GM12891 (cell line): ENCODE results near the gene WHRN.

Experiments used
- DNase-seq: peaks from one replicate; pipeline ENCODE4 v3.0.0; 2011; ENCODE audit warnings: low spot score; ENCODE audit not compliant: insufficient read length
- FAIRE-seq: peaks from 2 replicates; lab custom pipeline; 2011; peaks lifted over from hg19 to GRCh38; lab: Jason Lieb, UNC
- PAX5 ChIP-seq: IDR thresholded peaks from 2 replicates; pipeline ENCODE4 v1.6.1; 2011; ENCODE audit warnings: low read length, moderate library complexity, mild to moderate bottlenecking; ENCODE audit not compliant: insufficient read depth, severe bottlenecking
- POLR2A ChIP-seq: IDR thresholded peaks from 2 replicates; pipeline ENCODE4 v1.6.1; 2011; ENCODE audit warnings: low read depth, low read length, control low read depth
- POLR2AphosphoS5 ChIP-seq: IDR thresholded peaks from 2 replicates; pipeline ENCODE4 v1.6.1; 2011; ENCODE audit warnings: low read depth, low read length, control low read depth
- POU2F2 ChIP-seq: IDR thresholded peaks from 2 replicates; pipeline ENCODE4 v1.6.1; 2011; ENCODE audit warnings: low read depth, mild to moderate bottlenecking, control low read depth, low read length, moderate library complexity
- SPI1 ChIP-seq: IDR thresholded peaks from 2 replicates; pipeline ENCODE4 v1.6.1; 2011; ENCODE audit warnings: low read depth, low read length, control low read depth
- TAF1 ChIP-seq: IDR thresholded peaks from 2 replicates; pipeline ENCODE4 v1.6.1; 2011; ENCODE audit warnings: low read depth, low read length, control low read depth

The WHRN gene

GRCh38 chr9:114454652-114455051, 50.6 kb downstream of the WHRN start:
- FAIRE-seq: no peak
- no peak for DNase-seq
- TF ChIP-seq POU2F2: no peak

GRCh38 chr9:114452219-114453165, 52.8 kb downstream of the WHRN start:
- TF ChIP-seq TAF1 (no peak), SPI1 (no peak), POLR2AphosphoS5 (no peak), POLR2A (no peak), PAX5 (no peak), POU2F2 (no peak)
- no peak for DNase-seq
- peak; percentile 80 for FAIRE-seq

- DNase-seq (no peak), FAIRE-seq (no peak)
- TF ChIP-seq PAX5: no peak
- TF ChIP-seq POLR2AphosphoS5: no peak
- TF ChIP-seq POLR2A: no peak
- no peak for TF ChIP-seq SPI1
- no peak for TF ChIP-seq TAF1
- no peak for TF ChIP-seq POU2F2
These were observed 53.6 kb downstream of the WHRN start for GRCh38 chr9:114451707-114452031.

- no peak for DNase-seq
- FAIRE-seq: peak; percentile 78
- TF ChIP-seq TAF1 (no peak), POLR2A (no peak), POLR2AphosphoS5 (no peak), POU2F2 (no peak), PAX5 (peak; percentile 77), SPI1 (no peak)
These were observed 54.2 kb downstream of the WHRN start for GRCh38 chr9:114450833-114451706.

- DNase-seq: no peak
- no peak for FAIRE-seq
- TF ChIP-seq POU2F2 (no peak), POLR2AphosphoS5 (no peak), POLR2A (no peak), PAX5 (no peak), SPI1 (no peak), TAF1 (no peak)
These were observed 55.1 kb downstream of the WHRN start for GRCh38 chr9:114450181-114450580.

- DNase-seq (no peak), FAIRE-seq (no peak)
- no peak for TF ChIP-seq PAX5
- TF ChIP-seq POLR2A: no peak
- no peak for TF ChIP-seq POU2F2
- no peak for TF ChIP-seq TAF1
- no peak for TF ChIP-seq SPI1
These were observed 56.0 kb downstream of the WHRN start for GRCh38 chr9:114449236-114449635.

- DNase-seq (no peak), FAIRE-seq (no peak)
- TF ChIP-seq TAF1 (no peak), PAX5 (no peak), POLR2AphosphoS5 (no peak), SPI1 (no peak), POU2F2 (no peak), POLR2A (no peak)
These were observed 56.6 kb downstream of the WHRN start for GRCh38 chr9:114448706-114449105.

- TF ChIP-seq POLR2A: no peak
- no peak for TF ChIP-seq SPI1
- TF ChIP-seq PAX5: no peak
- TF ChIP-seq POU2F2: no peak
- no peak for TF ChIP-seq POLR2AphosphoS5
- no peak for TF ChIP-seq TAF1
- DNase-seq (no peak), FAIRE-seq (no peak)
These were observed 58.4 kb downstream of the WHRN start for GRCh38 chr9:114446672-114447450.

- no peak for FAIRE-seq
- TF ChIP-seq TAF1 (no peak), POLR2A (no peak), POU2F2 (no peak), SPI1 (no peak), POLR2AphosphoS5 (no peak), PAX5 (no peak)
- DNase-seq: no peak
These were observed 59.2 kb downstream of the WHRN start for GRCh38 chr9:114446036-114446435.
